ENCODE results near the gene SNRK.

SNRK gene

GRCh38 chr3:43369404-43370292 lies 83.3 kb downstream of the SNRK start:
- TF ChIP-seq CTCF (conservative IDR thresholded peaks at IDR 0.05; ENCODE audit: low read depth), result no peak
- H3K27ac ChIP-seq, result no peak overlapping the region
- no peak for DNase-seq (ENCODE audit: low spot score)
- CTCF ChIA-PET, result no interaction called here
- POLR2A ChIA-PET (ENCODE audit: low non-redundant PET), result no interaction called here

- CTCF ChIA-PET, result no interaction called here
- POLR2A ChIA-PET (ENCODE audit: low non-redundant PET), result no interaction called here
Measured at GRCh38 chr3:43370293-43370980, 84.1 kb downstream of the SNRK start.

GRCh38 chr3:43371494-43371893 lies 85.2 kb downstream of the SNRK start:
- TF ChIP-seq CTCF (conservative IDR thresholded peaks at IDR 0.05; ENCODE audit: low read depth), result no peak
- no peak overlapping the region for H3K27ac ChIP-seq
- no peak for DNase-seq (ENCODE audit: low spot score)
- CTCF ChIA-PET, result no interaction called here
- POLR2A ChIA-PET (ENCODE audit: low non-redundant PET), result interaction anchor here (0.5 kb wide), 1 partner anchor 45 kb away, joined by 3 read pairs; no protein-coding TSS in a partner anchor

More at GRCh38 chr3:43370293-43370980, 84.1 kb downstream of the SNRK start:
- DNase-seq (ENCODE audit: low spot score), result no peak
- H3K27ac ChIP-seq, result no peak overlapping the region
- TF ChIP-seq CTCF (conservative IDR thresholded peaks at IDR 0.05; ENCODE audit: low read depth), result no peak

GRCh38 chr3:43372007-43372740 lies 85.8 kb downstream of the SNRK start:
- ChIA-PET CTCF (no interaction called here), POLR2A (ENCODE audit: low non-redundant PET) (interaction anchor here (0.5 kb wide), 1 partner anchor 46 kb away, joined by 3 read pairs; no protein-coding TSS in a partner anchor)

GRCh38 chr3:43372809-43373559 lies 86.6 kb downstream of the SNRK start:
- POLR2A ChIA-PET (ENCODE audit: low non-redundant PET), result no interaction called here
- no peak overlapping the region for H3K27ac ChIP-seq
- CTCF ChIA-PET, result interaction anchor here (0.6 kb wide), 1 partner anchor 202 kb away, joined by 3 read pairs; no protein-coding TSS in a partner anchor
- TF ChIP-seq CTCF (conservative IDR thresholded peaks at IDR 0.05; ENCODE audit: low read depth), result no peak
- no peak for DNase-seq (ENCODE audit: low spot score)

More at GRCh38 chr3:43372007-43372740, 85.8 kb downstream of the SNRK start:
- no peak for TF ChIP-seq CTCF (conservative IDR thresholded peaks at IDR 0.05; ENCODE audit: low read depth)
- no peak overlapping the region for H3K27ac ChIP-seq
- DNase-seq (ENCODE audit: low spot score), result no peak
